Karpas-422 (cell line): ENCODE data around the gene H3-3A. TPM values are rescaled to one million over a fixed set of nuclear protein-coding genes. Genes with fewer than 3 reads are reported as not detected.

ENCODE experiments used
- DNase-seq: peaks from one replicate; pipeline ENCODE4 v3.0.0-alpha.2; 2015
- H2AFZ ChIP-seq: fragments of 200-600 bp; sonication (generic); 2 replicates; pipeline ENCODE4 v1.6.1; 2014; ENCODE audit warnings: antibody characterized with exemption, low read length, mixed read lengths
- H3K27ac ChIP-seq: fragments of 200-600 bp; sonication (generic); 2 replicates; pipeline ENCODE4 v1.5.1; 2014; ENCODE audit warnings: mild to moderate bottlenecking, low read length, moderate library complexity
- H3K27me3 ChIP-seq: fragments of 200-600 bp; sonication (generic); 2 replicates; pipeline ENCODE4 v1.6.1; 2014; ENCODE audit warnings: low read length, mixed read lengths
- H3K36me3 ChIP-seq: fragments of 200-600 bp; sonication (generic); 2 replicates; pipeline ENCODE4 v1.6.1; 2014; ENCODE audit warnings: low read length, mixed read lengths; ENCODE audit not compliant: insufficient read depth
- H3K4me1 ChIP-seq: fragments of 200-600 bp; sonication (generic); 2 replicates; pipeline ENCODE4 v1.6.1; 2014; ENCODE audit warnings: mild to moderate bottlenecking, low read length, mixed read lengths
- H3K4me2 ChIP-seq: fragments of 200-600 bp; sonication (generic); 2 replicates; pipeline ENCODE4 v1.6.1; 2014; ENCODE audit warnings: low read length, low read depth, mild to moderate bottlenecking; ENCODE audit not compliant: poor library complexity, severe bottlenecking
- H3K4me3 ChIP-seq: fragments of 200-600 bp; sonication (generic); 2 replicates; pipeline ENCODE4 v1.5.1; 2014; ENCODE audit warnings: mild to moderate bottlenecking, antibody characterized with exemption, low read length, mixed read lengths
- H3K79me2 ChIP-seq: fragments of 200-600 bp; sonication (generic); 2 replicates; pipeline ENCODE4 v1.6.1; 2014; ENCODE audit warnings: mild to moderate bottlenecking, low read length, mixed read lengths
- H3K9ac ChIP-seq: fragments of 200-600 bp; sonication (generic); 2 replicates; pipeline ENCODE4 v1.6.0; 2014; ENCODE audit warnings: low read length
- H3K9me2 ChIP-seq: fragments of 200-600 bp; sonication (generic), shearing (Covaris generic); replicated peaks from 2 replicates; pipeline ENCODE4 v1.6.0; 2014; ENCODE audit warnings: mild to moderate bottlenecking, low read length, moderate library complexity; ENCODE audit not compliant: insufficient read depth
- H3K9me3 ChIP-seq: fragments of 300-700, 200-600 bp; sonication (generic); 2 replicates; pipeline ENCODE4 v1.6.1; 2014; ENCODE audit warnings: low read length, mixed read lengths
- H4K20me1 ChIP-seq: fragments of 200-600 bp; sonication (generic); 2 replicates; pipeline ENCODE4 v1.6.1; 2014; ENCODE audit warnings: mild to moderate bottlenecking, antibody characterized with exemption, low read length, low read depth; ENCODE audit not compliant: insufficient read depth
- total RNA-seq: library from RNA; depleted of rRNA; stranded (reverse); fragments of >200 nt; shearing (Covaris generic); gene quantifications from 2 replicates; pipeline ENCODE4 v1.2.3, GENCODE V29; 2014; ENCODE audit warnings: low replicate concordance

Gene H3-3A
- total RNA-seq, 1 experiment from 2014 or later: 436 TPM

DNA sequence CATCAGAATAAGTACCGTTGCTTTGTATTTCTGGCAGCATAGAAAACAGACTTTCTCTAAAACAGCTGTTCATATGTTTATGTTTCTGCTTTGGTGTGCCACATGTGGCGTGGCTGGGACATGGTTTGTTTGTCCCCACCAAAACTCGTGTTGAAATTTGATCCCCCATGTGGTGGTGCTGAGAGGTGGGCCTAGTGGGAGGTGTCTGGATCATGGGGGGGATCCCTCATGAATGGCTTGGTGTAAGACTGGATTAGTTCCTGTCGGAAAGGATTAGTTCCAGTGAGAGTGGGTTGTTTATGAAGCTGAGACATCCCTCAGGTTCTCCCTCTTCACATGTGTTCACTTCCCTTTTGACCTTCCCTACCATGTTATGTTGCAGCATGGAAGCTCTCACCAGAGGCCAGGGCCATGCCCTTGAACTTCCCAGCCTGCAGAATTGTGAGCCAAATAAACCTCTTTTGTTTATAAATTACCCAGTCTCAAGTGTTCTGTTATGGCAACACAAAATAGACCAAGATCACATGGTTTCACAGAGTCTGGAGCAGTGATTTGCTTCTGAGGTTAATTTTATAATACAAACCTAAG lies 17.9 kb upstream of the H3-3A start:
- H3K9ac ChIP-seq: no peak overlapping the region
- H3K4me1 ChIP-seq: no peaks in the 10 kb centered on the region
- no peaks in the 10 kb centered on the region for H3K27me3 ChIP-seq
- H3K4me2 ChIP-seq: no peak overlapping the region
- H3K9me2 ChIP-seq: no peaks in the 10 kb centered on the region
- no peaks in the 10 kb centered on the region for H4K20me1 ChIP-seq
- no peak overlapping the region for H3K27ac ChIP-seq
- no peak overlapping the region for H2AFZ ChIP-seq
- DNase-seq: no peak
- H3K4me3 ChIP-seq: no peak overlapping the region
- H3K79me2 ChIP-seq: no peaks in the 10 kb centered on the region
- no peaks in the 10 kb centered on the region for H3K9me3 ChIP-seq
- no peaks in the 10 kb centered on the region for H3K36me3 ChIP-seq

DNA sequence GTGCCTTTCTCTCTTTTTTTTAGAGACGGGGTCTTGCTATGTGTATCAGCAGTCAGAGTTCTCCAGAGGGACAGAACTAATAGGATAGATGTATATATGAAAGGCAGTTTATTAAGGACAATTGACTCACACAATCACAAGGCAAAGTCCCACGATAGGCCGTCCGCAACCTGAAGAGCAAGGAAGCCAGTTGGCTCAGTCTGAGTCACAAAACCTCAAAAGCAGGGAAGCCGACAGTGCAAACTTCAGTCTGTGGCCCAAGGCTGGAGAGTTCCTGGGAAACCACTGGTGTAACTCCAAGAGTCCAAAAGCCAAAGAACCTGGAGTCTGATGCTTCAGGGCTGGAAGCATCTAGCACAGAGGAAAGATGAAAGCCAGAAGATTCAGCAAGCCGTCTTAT lies 16.3 kb upstream of the H3-3A start:
- no peaks in the 10 kb centered on the region for H3K9me2 ChIP-seq
- no peak overlapping the region for H3K27ac ChIP-seq
- H4K20me1 ChIP-seq: no peaks in the 10 kb centered on the region
- no peak overlapping the region for H3K4me3 ChIP-seq
- H3K36me3 ChIP-seq: no peaks in the 10 kb centered on the region
- no peak overlapping the region for H3K4me2 ChIP-seq
- H3K4me1 ChIP-seq: no peaks in the 10 kb centered on the region
- H2AFZ ChIP-seq: no peak overlapping the region
- no peak overlapping the region for H3K9ac ChIP-seq
- no peaks in the 10 kb centered on the region for H3K27me3 ChIP-seq
- DNase-seq: no peak
- H3K9me3 ChIP-seq: no peaks in the 10 kb centered on the region
- no peaks in the 10 kb centered on the region for H3K79me2 ChIP-seq

DNA sequence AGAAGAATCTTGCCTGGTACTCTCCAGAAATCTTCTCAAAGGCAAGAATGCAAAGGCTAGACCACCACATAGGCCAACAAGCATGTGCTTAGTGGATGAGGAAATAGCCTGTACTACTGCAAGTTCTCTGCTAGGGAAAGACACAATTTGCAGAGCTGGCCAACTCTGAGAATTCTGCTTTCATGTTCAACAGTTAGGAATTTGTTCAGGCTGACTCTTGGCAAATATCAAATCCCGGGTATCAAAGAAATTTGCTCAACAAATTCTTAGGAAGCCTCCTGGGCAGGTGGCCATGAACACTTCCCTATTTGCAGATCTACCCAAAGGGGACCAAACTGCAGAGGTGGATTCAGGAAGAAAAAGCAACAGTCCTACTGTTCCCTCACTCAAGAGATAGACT lies 15.0 kb upstream of the H3-3A start:
- H3K4me2 ChIP-seq: no peak overlapping the region
- no peaks in the 10 kb centered on the region for H4K20me1 ChIP-seq
- no peak for DNase-seq
- no peak overlapping the region for H3K27ac ChIP-seq
- H3K9me2 ChIP-seq: no peaks in the 10 kb centered on the region
- no peaks in the 10 kb centered on the region for H3K27me3 ChIP-seq
- no peaks in the 10 kb centered on the region for H3K79me2 ChIP-seq
- no peaks in the 10 kb centered on the region for H3K9me3 ChIP-seq
- no peaks in the 10 kb centered on the region for H3K36me3 ChIP-seq
- H3K9ac ChIP-seq: no peak overlapping the region
- H3K4me1 ChIP-seq: no peaks in the 10 kb centered on the region
- H2AFZ ChIP-seq: no peak overlapping the region
- H3K4me3 ChIP-seq: no peak overlapping the region

GRCh38 chr1:226048886-226049285 lies 13.6 kb upstream of the H3-3A start:
- no peaks in the 10 kb centered on the region for H3K9me3 ChIP-seq
- no peaks in the 10 kb centered on the region for H3K4me1 ChIP-seq

DNA sequence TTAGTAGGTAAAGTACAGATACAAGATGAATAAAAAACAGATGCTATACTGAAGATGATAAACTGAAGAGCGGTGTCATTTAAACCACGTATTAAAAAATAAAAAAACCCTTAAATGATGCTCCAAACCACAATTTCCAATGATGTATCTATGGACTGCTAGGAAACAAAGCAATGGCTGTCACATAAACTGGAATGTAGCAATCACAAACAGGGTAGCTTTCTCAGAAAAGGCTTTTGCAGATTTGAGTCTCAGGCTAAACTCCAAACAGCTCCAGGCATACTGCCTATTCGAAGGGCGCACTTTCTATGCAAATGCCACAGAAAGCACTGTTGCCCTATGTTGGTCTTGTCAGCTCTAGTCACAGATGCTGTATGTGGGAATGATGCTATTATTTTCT lies 12.4 kb upstream of the H3-3A start:
- Histone ChIP-seq H3K27ac (no peak overlapping the region), H3K27me3 (no peaks in the 10 kb centered on the region), H3K9me2 (no peaks in the 10 kb centered on the region), H3K9me3 (no peaks in the 10 kb centered on the region), H3K9ac (no peak overlapping the region), H3K4me2 (no peak overlapping the region), H3K4me3 (no peak overlapping the region), H3K4me1 (no peaks in the 10 kb centered on the region), H4K20me1 (no peaks in the 10 kb centered on the region), H2AFZ (no peak overlapping the region), H3K79me2 (no peaks in the 10 kb centered on the region), H3K36me3 (no peaks in the 10 kb centered on the region)
- no peak for DNase-seq

More at GRCh38 chr1:226048886-226049285, 13.6 kb upstream of the H3-3A start:
- H3K9me2 ChIP-seq: no peaks in the 10 kb centered on the region
- H3K36me3 ChIP-seq: no peaks in the 10 kb centered on the region
- no peak overlapping the region for H3K27ac ChIP-seq
- no peaks in the 10 kb centered on the region for H3K27me3 ChIP-seq
- no peaks in the 10 kb centered on the region for H4K20me1 ChIP-seq
- H3K4me3 ChIP-seq: no peak overlapping the region
- no peak overlapping the region for H2AFZ ChIP-seq
- H3K4me2 ChIP-seq: no peak overlapping the region
- H3K9ac ChIP-seq: no peak overlapping the region
- DNase-seq: no peak
- no peaks in the 10 kb centered on the region for H3K79me2 ChIP-seq

- no peaks in the 10 kb centered on the region for H3K9me2 ChIP-seq
- H3K4me2 ChIP-seq: no peak overlapping the region
- H3K9ac ChIP-seq: no peak overlapping the region
- H2AFZ ChIP-seq: no peak overlapping the region
- H3K4me3 ChIP-seq: no peak overlapping the region
- no peaks in the 10 kb centered on the region for H4K20me1 ChIP-seq
- no peaks in the 10 kb centered on the region for H3K4me1 ChIP-seq
- no peaks in the 10 kb centered on the region for H3K79me2 ChIP-seq
- no peak for DNase-seq
- H3K9me3 ChIP-seq: no peaks in the 10 kb centered on the region
- no peak overlapping the region for H3K27ac ChIP-seq
- no peaks in the 10 kb centered on the region for H3K27me3 ChIP-seq
- no peaks in the 10 kb centered on the region for H3K36me3 ChIP-seq
Measured at GRCh38 chr1:226051365-226051764, 11.2 kb upstream of the H3-3A start.

- H3K27me3 ChIP-seq: no peaks in the 10 kb centered on the region
- H2AFZ ChIP-seq: no peak overlapping the region
- H3K9me3 ChIP-seq: no peaks in the 10 kb centered on the region
- no peak overlapping the region for H3K4me3 ChIP-seq
- no peaks in the 10 kb centered on the region for H3K79me2 ChIP-seq
- no peaks in the 10 kb centered on the region for H4K20me1 ChIP-seq
- no peak for DNase-seq
- no peak overlapping the region for H3K4me2 ChIP-seq
- no peaks in the 10 kb centered on the region for H3K36me3 ChIP-seq
- H3K27ac ChIP-seq: no peak overlapping the region
- H3K9ac ChIP-seq: no peak overlapping the region
- H3K4me1 ChIP-seq: no peaks in the 10 kb centered on the region
- no peaks in the 10 kb centered on the region for H3K9me2 ChIP-seq
Measured at GRCh38 chr1:226052061-226052460, 10.5 kb upstream of the H3-3A start.

GRCh38 chr1:226054519-226055327 lies 7.8 kb upstream of the H3-3A start:
- H3K27ac ChIP-seq: no peak overlapping the region
- H3K4me3 ChIP-seq: no peak overlapping the region
- no peak overlapping the region for H2AFZ ChIP-seq
- no peaks in the 10 kb centered on the region for H3K9me3 ChIP-seq
- H3K4me2 ChIP-seq: no peak overlapping the region
- H4K20me1 ChIP-seq: no peaks in the 10 kb centered on the region
- H3K79me2 ChIP-seq: no peaks in the 10 kb centered on the region
- no peaks in the 10 kb centered on the region for H3K36me3 ChIP-seq
- no peak overlapping the region for H3K9ac ChIP-seq
- no peaks in the 10 kb centered on the region for H3K9me2 ChIP-seq
- DNase-seq: no peak
- H3K4me1 ChIP-seq: no peaks in the 10 kb centered on the region
- H3K27me3 ChIP-seq: no peaks in the 10 kb centered on the region
